GM12878 (cell line): Measurements from ENCODE around the gene AXIN1. TPM values are rescaled to one million over a fixed set of nuclear protein-coding genes. Genes with fewer than 3 reads are reported as not detected.

Experiments used
- ATAC-seq: fragments of 200-7000 bp; cut with Tn5 transposase; 3 replicates; pipeline ENCODE4 v1.9.1; 2020; ENCODE audit warnings: mild to moderate bottlenecking, moderate library complexity
- BruUV-seq: library from RNA; stranded (reverse); fragments of 400-500 nt; replicated peaks from 2 replicates; lab custom pipeline; 2021; lab: Mats Ljungman, UMichigan
- CTCF ChIA-PET: fragments of 300-600 bp; sonication (Branson Sonifier 250); formaldehyde crosslinking; extraction: SDS; loops from one replicate; lab custom pipeline; 2021; ENCODE audit warnings: inconsistent platforms; lab: Yijun Ruan, JAX
- POLR2A ChIA-PET: fragments of 350-600 bp; formaldehyde crosslinking; extraction: SDS; loops from one replicate; lab custom pipeline; 2021; ENCODE audit warnings: inconsistent platforms; lab: Charles Lee
- RAD21 ChIA-PET: fragments of 300-600 bp; sonication (Branson Sonifier 250); formaldehyde crosslinking; loops from one replicate; lab custom pipeline; 2023; ENCODE audit warnings: antibody characterized with exemption; ENCODE audit not compliant: unreplicated experiment; lab: Charles Lee
- SMC1A ChIA-PET: fragments of 300-600 bp; sonication (Branson Sonifier 250); formaldehyde crosslinking; loops from one replicate; lab custom pipeline; 2023; ENCODE audit not compliant: unreplicated experiment, uncharacterized antibody; lab: Charles Lee
- DNase-seq: peaks from one replicate; pipeline ENCODE4 v3.0.0-alpha.2; 2011; ENCODE audit warnings: low read depth, low spot score
- FAIRE-seq: peaks from 3 replicates; lab custom pipeline; 2011; peaks lifted over from hg19 to GRCh38; lab: Jason Lieb, UNC
- H2AFZ ChIP-seq: 2 replicates; pipeline ENCODE4 v1.6.0; 2011; ENCODE audit warnings: low read depth, low read length, control low read depth; ENCODE audit not compliant: control insufficient read depth
- H3K27ac ChIP-seq: 2 replicates; pipeline ENCODE4 v1.5.1; 2011; ENCODE audit warnings: control low read depth; ENCODE audit not compliant: control insufficient read depth, insufficient read depth
- H3K27me3 ChIP-seq, 2 experiments: replicated peaks in 1 of 2; 2 replicates each; pipeline versions ENCODE4 v1.6.0 to v1.6.1; 2011; ENCODE audit warnings: low read length in 1 of 2; ENCODE audit not compliant: control insufficient read depth in 2 of 2, insufficient read depth in 2 of 2
- H3K36me3 ChIP-seq, 2 experiments: 2 replicates each; pipeline ENCODE4 v1.5.1; 2011; ENCODE audit warnings: low read length in 1 of 2; ENCODE audit not compliant: control insufficient read depth in 2 of 2, insufficient read depth in 2 of 2
- H3K4me1 ChIP-seq: 2 replicates; pipeline ENCODE4 v1.6.1; 2011; ENCODE audit warnings: mild to moderate bottlenecking, low read length, moderate library complexity, mixed read lengths; ENCODE audit not compliant: control insufficient read depth, insufficient read depth
- H3K4me2 ChIP-seq: 2 replicates; pipeline ENCODE4 v1.6.0; 2011; ENCODE audit warnings: control low read depth; ENCODE audit not compliant: control insufficient read depth, insufficient read depth
- H3K4me3 ChIP-seq: fragments of 200-600 bp; sonication (generic); 2 replicates; pipeline ENCODE4 v1.5.1; 2016
- H3K79me2 ChIP-seq: 2 replicates; pipeline ENCODE4 v1.6.0; 2011; ENCODE audit warnings: low read length; ENCODE audit not compliant: control insufficient read depth, insufficient read depth
- H3K9ac ChIP-seq: 2 replicates; pipeline ENCODE4 v1.8.0; 2011; ENCODE audit warnings: low read length, control low read depth, mixed read lengths; ENCODE audit not compliant: control insufficient read depth, insufficient read depth
- H3K9me3 ChIP-seq: replicated peaks from 3 replicates; pipeline ENCODE4 v1.5.1; 2011; ENCODE audit warnings: mild to moderate bottlenecking, low read length; ENCODE audit not compliant: control insufficient read depth, insufficient read depth
- H4K20me1 ChIP-seq: 2 replicates; pipeline ENCODE4 v1.6.0; 2011; ENCODE audit not compliant: control insufficient read depth, insufficient read depth
- BACH1 ChIP-seq: fragments of 450-650 bp; IDR thresholded peaks from 2 replicates; pipeline ENCODE4 v1.6.1; 2017; ENCODE audit warnings: mild to moderate bottlenecking, borderline replicate concordance
- BCL11A ChIP-seq: IDR thresholded peaks from 2 replicates; pipeline ENCODE4 v1.6.1; 2011; ENCODE audit warnings: low read depth, low read length
- BRCA1 ChIP-seq: IDR thresholded peaks from 2 replicates; pipeline ENCODE4 v1.6.1; 2011; ENCODE audit warnings: low read depth, low read length, improper control_type of control experiment
- CUX1 ChIP-seq: IDR thresholded peaks from 2 replicates; pipeline ENCODE4 v1.6.1; 2012; ENCODE audit warnings: improper control_type of control experiment, low read depth, low read length; ENCODE audit not compliant: insufficient replicate concordance
- FOXK2 ChIP-seq: fragments of 450-650 bp; IDR thresholded peaks from 2 replicates; pipeline ENCODE4 v1.6.1; 2017; ENCODE audit warnings: mild to moderate bottlenecking, moderate library complexity
- GATAD2B ChIP-seq: fragments of 450-650 bp; conservative IDR thresholded peaks from 2 replicates; pipeline ENCODE4 v1.6.1; 2017; ENCODE audit warnings: low read depth, mild to moderate bottlenecking, moderate library complexity
- IKZF2 ChIP-seq, 2 experiments: fragments of 450-650 bp; IDR thresholded peaks; 2 replicates each; pipeline ENCODE4 v1.6.1; 2017; ENCODE audit warnings: mild to moderate bottlenecking in 2 of 2, moderate library complexity in 2 of 2
- LARP7 ChIP-seq: fragments of 450-650 bp; IDR thresholded peaks from 2 replicates; pipeline ENCODE4 v1.6.1; 2017; ENCODE audit warnings: mild to moderate bottlenecking
- MYB ChIP-seq: fragments of 150-350 bp; IDR thresholded peaks from 2 replicates; pipeline ENCODE4 v1.6.1; 2014; ENCODE audit warnings: mild to moderate bottlenecking, low read depth, low read length, borderline replicate concordance
- POLR2A ChIP-seq: IDR thresholded peaks from 2 replicates; pipeline ENCODE4 v1.6.1; 2011; ENCODE audit warnings: low read depth, mild to moderate bottlenecking, low read length
- RBBP5 ChIP-seq: fragments of 200-600 bp; sonication (generic); conservative IDR thresholded peaks from 2 replicates; pipeline ENCODE4 v1.6.1; 2016
- STAT1 ChIP-seq: fragments of 450-650 bp; conservative IDR thresholded peaks from 2 replicates; pipeline ENCODE4 v1.6.1; 2014; ENCODE audit warnings: antibody characterized with exemption, mild to moderate bottlenecking
- SUPT20H ChIP-seq: IDR thresholded peaks from 2 replicates; pipeline ENCODE4 v1.6.1; 2011; ENCODE audit warnings: low read depth, mild to moderate bottlenecking, low read length, moderate library complexity, borderline replicate concordance; ENCODE audit not compliant: control insufficient read depth
- TCF3 ChIP-seq: IDR thresholded peaks from 2 replicates; pipeline ENCODE4 v1.6.1; 2012; ENCODE audit warnings: low read depth, mild to moderate bottlenecking, low read length, borderline replicate concordance; ENCODE audit not compliant: insufficient read depth
- TCF7 ChIP-seq: IDR thresholded peaks from 2 replicates; pipeline ENCODE4 v1.6.1; 2014; ENCODE audit warnings: antibody characterized with exemption, borderline replicate concordance
- ZNF207 ChIP-seq: fragments of 450-650 bp; IDR thresholded peaks from 2 replicates; pipeline ENCODE4 v1.6.1; 2014; ENCODE audit warnings: antibody characterized with exemption, mild to moderate bottlenecking, borderline replicate concordance
- WGBS: methylation state at CpG from one replicate; pipeline ENCODE4 v1.1.6; 2016; ENCODE audit warnings: low lambda C conversion rate; ENCODE audit not compliant: insufficient replicate concordance, insufficient coverage; ENCODE audit errors: missing lambda C conversion rate; 5-methylcytosine and 5-hydroxymethylcytosine counted together
- in situ Hi-C: fragments of 300-500 bp; cut with MboI; formaldehyde crosslinking; loops from 9 replicates; pipeline ENCODE4 v1.14.3; 2018; ENCODE audit warnings: mixed read lengths
- intact Hi-C: fragments of 100-400 bp; cut with micrococcal nuclease; formaldehyde crosslinking; loops from one replicate; pipeline ENCODE4 v1.14.2; 2022; ENCODE audit not compliant: unreplicated experiment
- polyA plus RNA-seq, 11 experiments: library from polyadenylated mRNA; depleted of rRNA in 4 of 11; unstranded in 6 of 11; stranded (reverse) in 5 of 11; fragments of >200 nt; fragmentation: Nextera tagmentation in 4 of 11; fragmentation: Illumina TruSeq in 1 of 11; extraction: Ambion mirVana in 4 of 11; extraction: Trizol in 1 of 11; gene quantifications; 1 replicate in 1 of 11; 2 replicates in 10 of 11; pipeline versions ENCODE4 v1.2.1 to v1.2.3, GENCODE V29; 2011 to 2016; ENCODE audit warnings: inconsistent platforms in 2 of 11, missing spikeins in 2 of 11, low read depth in 1 of 11
- total RNA-seq, 4 experiments: library from RNA; depleted of rRNA in 3 of 4; stranded (reverse); fragments of >200 nt in 3 of 4; fragmentation: Illumina TruSeq in 1 of 4; extraction: Trizol in 1 of 4; gene quantifications; 2 replicates each; pipeline versions ENCODE4 v1.2.1 to v1.2.3, GENCODE V29; 2013 to 2021

Gene AXIN1
- total and polyA plus RNA-seq, 10 of the 15 experiments (the other 5 are each of a cell fraction or from before 2014, with no cell fraction given) = 0.26 to 27.1 (median 7.7) TPM

DNA sequence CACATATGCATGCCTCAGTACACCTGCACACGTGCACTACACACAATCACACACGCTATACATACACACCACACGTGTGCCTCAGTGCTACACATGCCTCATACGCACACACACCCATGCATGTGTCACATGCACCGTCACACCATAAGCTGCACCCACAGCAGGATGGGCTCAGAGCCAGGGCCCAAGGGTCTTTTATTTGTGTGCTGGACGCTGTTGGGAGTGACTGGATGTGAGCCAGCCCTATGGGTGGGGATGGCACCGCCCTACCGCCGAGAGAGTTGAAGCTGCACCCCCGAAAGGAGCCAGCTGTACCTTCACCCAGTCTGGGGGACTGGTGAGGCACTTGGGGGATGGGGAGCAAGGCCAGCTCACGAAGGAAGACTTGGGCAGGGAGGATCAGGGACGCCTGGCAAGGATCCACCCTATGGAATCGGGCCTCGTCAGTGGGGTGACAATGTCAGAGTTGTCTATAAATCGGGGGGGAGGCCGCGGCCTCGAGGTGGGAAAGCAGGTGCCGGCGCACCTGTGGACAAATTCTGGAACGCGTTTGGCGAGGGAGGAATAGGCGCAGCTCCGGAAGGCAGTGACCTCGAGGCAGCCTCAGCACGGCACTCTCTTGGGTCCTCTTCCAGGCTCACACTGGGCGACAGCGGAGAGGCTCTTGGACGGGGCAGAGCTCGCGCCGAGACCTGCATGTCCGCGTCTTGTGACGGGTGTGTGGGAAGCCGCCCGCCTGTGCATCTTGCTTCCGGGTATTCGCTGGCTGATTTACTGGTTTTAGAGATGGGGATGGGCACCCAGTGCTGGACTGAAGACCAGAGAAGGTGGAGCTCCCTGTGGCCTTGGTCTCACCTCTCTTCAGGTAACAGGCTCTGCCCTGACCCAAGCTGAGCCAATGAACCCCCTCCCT is 84.1 kb downstream of the AXIN1 start:
- CTCF ChIA-PET = no interaction called here
- H3K9me3 ChIP-seq = no peaks in the 10 kb centered on the region
- RAD21 ChIA-PET = interaction anchor here (0.6 kb wide), 1 partner anchor 131 kb away, joined by 3 read pairs; no protein-coding TSS in a partner anchor
- no peak overlapping the region for H3K27ac ChIP-seq
- no peaks in the 10 kb centered on the region for H3K27me3 ChIP-seq
- H2AFZ ChIP-seq = no peak overlapping the region
- no TSS peak for BruUV-seq
- SMC1A ChIA-PET = no interaction called here
- no peak for TF ChIP-seq LARP7
- TF ChIP-seq RBBP5 = no peak
- no peak for TF ChIP-seq CUX1
- no peak for TF ChIP-seq STAT1
- no peak for TF ChIP-seq BACH1
- TF ChIP-seq ZNF207 = no peak
- TF ChIP-seq BCL11A = no peak
- no peak for TF ChIP-seq MYB
- TF ChIP-seq IKZF2 (IDR thresholded peaks at IDR 0.05) = no peak
- no peak for TF ChIP-seq TCF3
- no peak for TF ChIP-seq TCF7
- TF ChIP-seq BRCA1 = no peak
- TF ChIP-seq GATAD2B = no peak
- no peak for TF ChIP-seq SUPT20H
- no peak for TF ChIP-seq FOXK2
- TF ChIP-seq POLR2A = no peak; the same call in 1 of the 2 replicates
- no peaks in the 10 kb centered on the region for H3K36me3 ChIP-seq
- no peaks in the 10 kb centered on the region for H3K4me1 ChIP-seq
- no peak overlapping the region for H3K4me2 ChIP-seq
- H3K79me2 ChIP-seq = no peaks in the 10 kb centered on the region
- in situ Hi-C loops (no loop called here), intact Hi-C loops (no loop called here)
- DNase-seq = no peak
- H3K9ac ChIP-seq = no peak overlapping the region
- WGBS = 81% methylated on average over 39 of the region's 40 CpGs
- no peak for FAIRE-seq
- POLR2A ChIA-PET = no interaction called here
- H4K20me1 ChIP-seq = no peaks in the 10 kb centered on the region
- ATAC-seq = no peak
- H3K4me3 ChIP-seq = no peak overlapping the region
